K562 (cell line): Measurements from ENCODE around the gene PYGM. TPM values are rescaled to one million over a fixed set of nuclear protein-coding genes. Genes with fewer than 3 reads are reported as not detected.

Experiments used
- ETS2 ChIP-seq: IDR thresholded peaks from 2 replicates; pipeline ENCODE4 v1.6.1; 2016; ENCODE audit warnings: borderline replicate concordance, missing genetic modification characterization, mild to moderate bottlenecking, moderate library complexity, missing compliant biosample characterization; ENCODE audit not compliant: poor library complexity, severe bottlenecking
- MTA2 ChIP-seq: fragments of 450-650 bp; IDR thresholded peaks from 2 replicates; pipeline ENCODE4 v1.6.1; 2016; ENCODE audit warnings: low read depth
- MYC ChIP-seq, 2 experiments: fragments of 250-450 bp in 1 of 2; sonication (Bioruptor Pico) in 1 of 2; IDR thresholded peaks; 2 replicates each; pipeline versions ENCODE4 v1.5.1 to v1.6.1; 2012 to 2021; ENCODE audit warnings: low read depth in 2 of 2, borderline replicate concordance in 1 of 2, improper control_type of control experiment in 1 of 2, low read length in 1 of 2, mild to moderate bottlenecking in 1 of 2, moderate library complexity in 1 of 2
- PHF20 ChIP-seq: fragments of 450-650 bp; IDR thresholded peaks from 2 replicates; pipeline ENCODE4 v1.6.1; 2018; ENCODE audit not compliant: partially characterized antibody
- ZFP30 ChIP-seq: fragments of 250-450 bp; sonication (Bioruptor Pico); IDR thresholded peaks from 2 replicates; pipeline ENCODE4 v1.8.0; 2022; ENCODE audit warnings: moderate library complexity, mild to moderate bottlenecking, inconsistent platforms, borderline replicate concordance
- ZNF140 ChIP-seq: fragments of 250-450 bp; sonication (Bioruptor Pico); IDR thresholded peaks from 2 replicates; pipeline ENCODE4 v1.8.0; 2021; ENCODE audit warnings: moderate library complexity, mild to moderate bottlenecking, inconsistent platforms
- ZNF436 ChIP-seq: fragments of 250-450, 450-650 bp; sonication (Bioruptor Pico); formaldehyde crosslinking; IDR thresholded peaks from 2 replicates; pipeline ENCODE4 v1.7.0; 2020; ENCODE audit warnings: mild to moderate bottlenecking
- polyA plus RNA-seq, 8 experiments: library from polyadenylated mRNA; depleted of rRNA in 4 of 8; stranded (reverse) in 5 of 8; unstranded in 3 of 8; fragments of >200 nt; fragmentation: Nextera tagmentation in 2 of 8; fragmentation: Illumina TruSeq in 1 of 8; extraction: Ambion mirVana in 2 of 8; extraction: Trizol in 1 of 8; gene quantifications; 2 replicates each; pipeline versions ENCODE4 v1.2.1 to v1.2.3, GENCODE V29; 2011 to 2014; ENCODE audit warnings: inconsistent platforms in 1 of 8, missing spikeins in 1 of 8
- total RNA-seq, 7 experiments: library from RNA; depleted of rRNA in 6 of 7; stranded (reverse); fragments of >200 nt in 6 of 7; fragmentation: Illumina TruSeq in 2 of 7; extraction: Trizol in 2 of 7; gene quantifications; 2 replicates each; pipeline versions ENCODE4 v1.2.1 to v1.2.3, GENCODE V29; 2011 to 2021; ENCODE audit warnings: low replicate concordance in 1 of 7
- TF ChIP-seq, protein P1 (sequence below): fragments of 250-450 bp; sonication (Bioruptor Pico); IDR thresholded peaks from 2 replicates; pipeline ENCODE4 v1.5.1; 2021; ENCODE audit warnings: mild to moderate bottlenecking
- TF ChIP-seq, protein P2 (sequence below): fragments of 450-650 bp; IDR thresholded peaks from 2 replicates; pipeline ENCODE4 v1.6.1; 2016
- TF ChIP-seq, protein P3 (sequence below): fragments of 250-450 bp; sonication (Bioruptor Pico); IDR thresholded peaks from 2 replicates; pipeline ENCODE4 v1.5.0; 2020; ENCODE audit warnings: mild to moderate bottlenecking, borderline replicate concordance
- TF ChIP-seq, protein P4 (sequence below): fragments of 250-450 bp; sonication (Bioruptor Pico); IDR thresholded peaks from 2 replicates; pipeline ENCODE4 v1.5.0; 2022; ENCODE audit warnings: mild to moderate bottlenecking

PYGM gene
- total and polyA plus RNA-seq, 9 of the 15 experiments (the other 6 are each of a cell fraction or from before 2014, with no cell fraction given) = 0.07 to 1.5 (median 0.68) TPM

DNA sequence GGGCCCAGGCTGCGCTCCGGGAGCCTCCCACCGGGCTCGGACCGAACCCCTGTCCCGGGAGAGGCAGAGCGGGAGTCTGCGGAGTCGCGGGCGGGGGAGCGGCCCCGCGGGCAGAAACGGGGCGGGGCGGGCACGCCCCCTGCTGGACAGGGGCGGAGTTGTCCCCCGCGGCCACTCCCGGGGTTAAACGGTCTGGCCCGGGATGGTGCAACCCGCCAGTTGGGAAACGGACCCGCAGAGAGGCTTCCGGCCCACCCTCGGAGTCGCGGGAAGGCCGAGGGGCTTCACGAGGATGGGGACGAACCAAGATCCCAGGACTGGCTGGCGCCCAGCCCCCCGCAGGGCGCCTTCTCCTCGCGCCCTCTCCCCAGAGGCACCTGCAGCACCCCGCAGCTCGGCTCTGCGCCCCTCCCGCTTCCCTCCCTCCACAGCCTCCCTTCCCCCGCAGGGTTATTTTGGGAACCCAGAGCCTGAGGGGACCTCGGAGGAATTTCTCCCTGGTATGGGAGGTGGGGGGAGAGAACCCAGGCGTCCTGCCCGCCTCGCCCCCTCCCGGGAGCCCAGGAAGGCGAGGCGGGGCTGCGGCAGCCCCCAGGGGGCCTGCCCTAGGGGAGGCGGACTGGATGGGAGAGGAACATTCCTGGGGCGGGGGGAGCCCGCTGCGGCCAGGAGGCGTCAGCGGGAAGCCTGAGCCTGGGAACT lies 16.7 kb downstream of the PYGM start (continued):
- no peak for TF ChIP-seq ETS2
- TF ChIP-seq MTA2 = no peak
- TF ChIP-seq, protein P1, sequence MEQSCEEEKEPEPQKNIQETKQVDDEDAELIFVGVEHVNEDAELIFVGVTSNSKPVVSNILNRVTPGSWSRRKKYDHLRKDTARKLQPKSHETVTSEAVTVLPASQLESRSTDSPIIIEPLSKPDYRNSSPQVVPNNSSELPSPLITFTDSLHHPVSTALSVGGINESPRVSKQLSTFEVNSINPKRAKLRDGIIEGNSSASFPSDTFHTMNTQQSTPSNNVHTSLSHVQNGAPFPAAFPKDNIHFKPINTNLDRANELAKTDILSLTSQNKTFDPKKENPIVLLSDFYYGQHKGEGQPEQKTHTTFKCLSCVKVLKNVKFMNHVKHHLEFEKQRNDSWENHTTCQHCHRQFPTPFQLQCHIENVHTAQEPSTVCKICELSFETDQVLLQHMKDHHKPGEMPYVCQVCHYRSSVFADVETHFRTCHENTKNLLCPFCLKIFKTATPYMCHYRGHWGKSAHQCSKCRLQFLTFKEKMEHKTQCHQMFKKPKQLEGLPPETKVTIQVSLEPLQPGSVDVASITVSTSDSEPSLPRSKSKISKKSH (CRISPR knock-in tag) = no peak
- no peak for TF ChIP-seq ZNF436 (CRISPR knock-in tag)
- peak; percentile 32; the same call in 1 of the 2 replicates for TF ChIP-seq MYC (IDR thresholded peaks at IDR 0.05; ENCODE audit: low read depth, low read length)
- 0 out of 2 replicates have a peak, but pooled peaks have one; percentile 12 for TF ChIP-seq MYC (CRISPR knock-in tag; IDR thresholded peaks at IDR 0.05; ENCODE audit: borderline replicate concordance, low read depth)
- TF ChIP-seq ZNF140 (CRISPR knock-in tag) = no peak
- TF ChIP-seq, protein P2, sequence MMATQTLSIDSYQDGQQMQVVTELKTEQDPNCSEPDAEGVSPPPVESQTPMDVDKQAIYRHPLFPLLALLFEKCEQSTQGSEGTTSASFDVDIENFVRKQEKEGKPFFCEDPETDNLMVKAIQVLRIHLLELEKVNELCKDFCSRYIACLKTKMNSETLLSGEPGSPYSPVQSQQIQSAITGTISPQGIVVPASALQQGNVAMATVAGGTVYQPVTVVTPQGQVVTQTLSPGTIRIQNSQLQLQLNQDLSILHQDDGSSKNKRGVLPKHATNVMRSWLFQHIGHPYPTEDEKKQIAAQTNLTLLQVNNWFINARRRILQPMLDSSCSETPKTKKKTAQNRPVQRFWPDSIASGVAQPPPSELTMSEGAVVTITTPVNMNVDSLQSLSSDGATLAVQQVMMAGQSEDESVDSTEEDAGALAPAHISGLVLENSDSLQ = no peak
- TF ChIP-seq, protein P3, sequence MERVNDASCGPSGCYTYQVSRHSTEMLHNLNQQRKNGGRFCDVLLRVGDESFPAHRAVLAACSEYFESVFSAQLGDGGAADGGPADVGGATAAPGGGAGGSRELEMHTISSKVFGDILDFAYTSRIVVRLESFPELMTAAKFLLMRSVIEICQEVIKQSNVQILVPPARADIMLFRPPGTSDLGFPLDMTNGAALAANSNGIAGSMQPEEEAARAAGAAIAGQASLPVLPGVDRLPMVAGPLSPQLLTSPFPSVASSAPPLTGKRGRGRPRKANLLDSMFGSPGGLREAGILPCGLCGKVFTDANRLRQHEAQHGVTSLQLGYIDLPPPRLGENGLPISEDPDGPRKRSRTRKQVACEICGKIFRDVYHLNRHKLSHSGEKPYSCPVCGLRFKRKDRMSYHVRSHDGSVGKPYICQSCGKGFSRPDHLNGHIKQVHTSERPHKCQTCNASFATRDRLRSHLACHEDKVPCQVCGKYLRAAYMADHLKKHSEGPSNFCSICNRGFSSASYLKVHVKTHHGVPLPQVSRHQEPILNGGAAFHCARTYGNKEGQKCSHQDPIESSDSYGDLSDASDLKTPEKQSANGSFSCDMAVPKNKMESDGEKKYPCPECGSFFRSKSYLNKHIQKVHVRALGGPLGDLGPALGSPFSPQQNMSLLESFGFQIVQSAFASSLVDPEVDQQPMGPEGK (CRISPR knock-in tag) = no peak
- no peak for TF ChIP-seq PHF20
- TF ChIP-seq, protein P4, sequence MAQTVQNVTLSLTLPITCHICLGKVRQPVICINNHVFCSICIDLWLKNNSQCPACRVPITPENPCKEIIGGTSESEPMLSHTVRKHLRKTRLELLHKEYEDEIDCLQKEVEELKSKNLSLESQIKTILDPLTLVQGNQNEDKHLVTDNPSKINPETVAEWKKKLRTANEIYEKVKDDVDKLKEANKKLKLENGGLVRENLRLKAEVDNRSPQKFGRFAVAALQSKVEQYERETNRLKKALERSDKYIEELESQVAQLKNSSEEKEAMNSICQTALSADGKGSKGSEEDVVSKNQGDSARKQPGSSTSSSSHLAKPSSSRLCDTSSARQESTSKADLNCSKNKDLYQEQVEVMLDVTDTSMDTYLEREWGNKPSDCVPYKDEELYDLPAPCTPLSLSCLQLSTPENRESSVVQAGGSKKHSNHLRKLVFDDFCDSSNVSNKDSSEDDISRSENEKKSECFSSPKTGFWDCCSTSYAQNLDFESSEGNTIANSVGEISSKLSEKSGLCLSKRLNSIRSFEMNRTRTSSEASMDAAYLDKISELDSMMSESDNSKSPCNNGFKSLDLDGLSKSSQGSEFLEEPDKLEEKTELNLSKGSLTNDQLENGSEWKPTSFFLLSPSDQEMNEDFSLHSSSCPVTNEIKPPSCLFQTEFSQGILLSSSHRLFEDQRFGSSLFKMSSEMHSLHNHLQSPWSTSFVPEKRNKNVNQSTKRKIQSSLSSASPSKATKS (CRISPR knock-in tag) = no peak
- no peak for TF ChIP-seq ZFP30
